Right lobe of liver (tissue), 4 donors: ENCODE results near the gene SELENOI.

Source experiments
- POLR2A ChIP-seq: fragments of 450-650 bp; IDR thresholded peaks from one replicate; pipeline ENCODE4 v1.6.1; 2017; ENCODE audit warnings: antibody characterized with exemption, mild to moderate bottlenecking
- TF ChIP-seq, protein P1 (sequence below), 4 donors: fragments of 200-600 bp in 3 of 4; fragments of 450-650 bp in 1 of 4; IDR thresholded peaks; one replicate each; pipeline versions ENCODE4 v1.5.1 to v1.8.0; 2016 to 2022; ENCODE audit warnings: antibody characterized with exemption in 4 of 4, mild to moderate bottlenecking in 2 of 4
- donor health status: DM: no; HTN: no; CAD: no.
- donor health status: DM: no; HTN: no; CAD: no.
- donor health status: DM: no; HTN: yes; CAD: no.

DNA sequence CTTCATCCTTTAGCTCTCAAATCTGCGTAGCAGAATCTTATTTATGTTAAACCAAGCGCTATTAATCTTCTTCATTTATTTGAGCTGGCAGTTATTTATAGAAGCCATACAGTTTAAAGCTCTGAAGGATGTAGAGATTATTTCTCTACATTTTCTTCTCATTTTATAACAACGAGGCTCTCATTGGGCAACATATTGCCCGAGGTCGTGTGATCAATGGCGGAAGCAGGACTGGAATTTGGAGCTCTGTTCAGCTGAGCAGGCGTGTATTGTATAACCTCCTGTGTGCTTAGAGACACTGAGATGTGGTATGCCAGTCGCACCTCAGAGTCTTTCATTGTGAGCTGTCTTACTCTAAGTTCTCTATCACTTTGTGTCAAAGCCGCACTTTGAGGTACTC is 38.2 kb downstream of the SELENOI start:
- TF ChIP-seq, protein P1, sequence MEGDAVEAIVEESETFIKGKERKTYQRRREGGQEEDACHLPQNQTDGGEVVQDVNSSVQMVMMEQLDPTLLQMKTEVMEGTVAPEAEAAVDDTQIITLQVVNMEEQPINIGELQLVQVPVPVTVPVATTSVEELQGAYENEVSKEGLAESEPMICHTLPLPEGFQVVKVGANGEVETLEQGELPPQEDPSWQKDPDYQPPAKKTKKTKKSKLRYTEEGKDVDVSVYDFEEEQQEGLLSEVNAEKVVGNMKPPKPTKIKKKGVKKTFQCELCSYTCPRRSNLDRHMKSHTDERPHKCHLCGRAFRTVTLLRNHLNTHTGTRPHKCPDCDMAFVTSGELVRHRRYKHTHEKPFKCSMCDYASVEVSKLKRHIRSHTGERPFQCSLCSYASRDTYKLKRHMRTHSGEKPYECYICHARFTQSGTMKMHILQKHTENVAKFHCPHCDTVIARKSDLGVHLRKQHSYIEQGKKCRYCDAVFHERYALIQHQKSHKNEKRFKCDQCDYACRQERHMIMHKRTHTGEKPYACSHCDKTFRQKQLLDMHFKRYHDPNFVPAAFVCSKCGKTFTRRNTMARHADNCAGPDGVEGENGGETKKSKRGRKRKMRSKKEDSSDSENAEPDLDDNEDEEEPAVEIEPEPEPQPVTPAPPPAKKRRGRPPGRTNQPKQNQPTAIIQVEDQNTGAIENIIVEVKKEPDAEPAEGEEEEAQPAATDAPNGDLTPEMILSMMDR (IDR thresholded peaks at IDR 0.05) = no peak
- no peak for TF ChIP-seq POLR2A
